Skeletal muscle cell (primary cell): ENCODE results near the gene CD47.

ENCODE experiments used
- DNase-seq: peaks from one replicate; pipeline ENCODE4 v3.0.0-alpha.2; 2010; ENCODE audit warnings: low read depth
- H3K4me3 ChIP-seq: 2 replicates; pipeline ENCODE4 v1.5.1; 2011; ENCODE audit warnings: low read depth, mild to moderate bottlenecking, control low read depth, low read length, moderate library complexity

The CD47 gene

GRCh38 chr3:107995823-107996222 is 95.0 kb downstream of the CD47 start:
- no peak for DNase-seq
- no peak overlapping the region for H3K4me3 ChIP-seq

GRCh38 chr3:107994956-107995715 is 95.7 kb downstream of the CD47 start:
- DNase-seq: no peak

DNA sequence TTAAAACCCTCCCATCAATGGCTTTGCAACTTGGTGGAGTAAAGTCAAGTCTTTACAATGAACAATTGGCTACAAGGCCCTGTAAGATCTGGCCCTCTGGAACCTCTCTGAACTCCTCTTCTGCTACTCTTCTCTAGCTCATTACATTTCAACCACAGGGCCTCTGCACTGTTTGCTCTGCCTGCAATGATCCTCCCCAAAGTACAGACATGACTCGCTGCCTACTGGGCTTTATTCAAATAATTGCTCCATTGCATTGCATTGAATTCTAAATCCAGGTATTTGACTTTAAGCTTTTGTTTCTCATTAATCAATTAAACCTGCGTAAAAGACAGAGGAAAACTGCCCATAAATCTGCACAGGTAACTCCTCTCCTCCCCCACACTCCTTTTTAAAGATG is 96.7 kb downstream of the CD47 start:
- no peak for DNase-seq
- no peak overlapping the region for H3K4me3 ChIP-seq

More at GRCh38 chr3:107994956-107995715, 95.7 kb downstream of the CD47 start:
- no peak overlapping the region for H3K4me3 ChIP-seq

GRCh38 chr3:107993771-107994170 is 97.1 kb downstream of the CD47 start:
- no peak for DNase-seq
- H3K4me3 ChIP-seq: no peak overlapping the region
